Right lung (tissue), 5 donors: ENCODE measurements around the gene ZNF526. TPM values are rescaled to one million over a fixed set of nuclear protein-coding genes. Genes with fewer than 3 reads are reported as not detected.

ENCODE experiments used
- DNase-seq, 2 donors: peaks; one replicate each; pipeline ENCODE4 v3.0.0-alpha.2; 2013
- polyA plus RNA-seq, 5 donors: library from polyadenylated mRNA; unstranded; fragments of 120-200 nt; gene quantifications; one replicate each; pipeline versions ENCODE4 v1.2.1 to v1.2.3, GENCODE V29; 2013; ENCODE audit warnings: inconsistent platforms in 1 of 5, low replicate concordance in 1 of 5; ENCODE audit not compliant: insufficient read length in 5 of 5, insufficient read depth in 1 of 5

The ZNF526 gene
- polyA plus RNA-seq, 5 donors = 6.7 to 10.7 (median 8.5) TPM

GRCh38 chr19:42244347-42245220 is 24.5 kb downstream of the ZNF526 start:
- DNase-seq = peak; percentile 92 to 93

DNA sequence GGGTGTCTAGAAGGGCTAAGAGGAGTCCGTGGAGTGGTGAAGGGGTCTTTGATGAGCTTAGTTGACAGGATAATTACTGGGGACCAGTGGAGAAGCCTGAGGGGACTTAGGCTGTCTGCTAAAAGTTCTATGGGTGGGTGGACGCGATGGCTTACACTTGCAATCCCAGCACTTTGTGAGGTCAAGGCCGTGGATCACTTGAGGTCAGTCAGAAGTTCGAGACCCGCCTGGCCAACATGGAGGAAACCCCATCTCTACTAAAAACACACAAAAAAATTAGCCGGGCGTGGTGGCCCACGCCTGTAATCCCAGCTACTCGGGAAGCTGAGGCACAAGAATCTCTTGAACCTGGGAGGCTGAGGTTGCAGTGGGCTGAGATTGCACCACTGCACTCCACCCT is 25.1 kb downstream of the ZNF526 start:
- no peak for DNase-seq

DNA sequence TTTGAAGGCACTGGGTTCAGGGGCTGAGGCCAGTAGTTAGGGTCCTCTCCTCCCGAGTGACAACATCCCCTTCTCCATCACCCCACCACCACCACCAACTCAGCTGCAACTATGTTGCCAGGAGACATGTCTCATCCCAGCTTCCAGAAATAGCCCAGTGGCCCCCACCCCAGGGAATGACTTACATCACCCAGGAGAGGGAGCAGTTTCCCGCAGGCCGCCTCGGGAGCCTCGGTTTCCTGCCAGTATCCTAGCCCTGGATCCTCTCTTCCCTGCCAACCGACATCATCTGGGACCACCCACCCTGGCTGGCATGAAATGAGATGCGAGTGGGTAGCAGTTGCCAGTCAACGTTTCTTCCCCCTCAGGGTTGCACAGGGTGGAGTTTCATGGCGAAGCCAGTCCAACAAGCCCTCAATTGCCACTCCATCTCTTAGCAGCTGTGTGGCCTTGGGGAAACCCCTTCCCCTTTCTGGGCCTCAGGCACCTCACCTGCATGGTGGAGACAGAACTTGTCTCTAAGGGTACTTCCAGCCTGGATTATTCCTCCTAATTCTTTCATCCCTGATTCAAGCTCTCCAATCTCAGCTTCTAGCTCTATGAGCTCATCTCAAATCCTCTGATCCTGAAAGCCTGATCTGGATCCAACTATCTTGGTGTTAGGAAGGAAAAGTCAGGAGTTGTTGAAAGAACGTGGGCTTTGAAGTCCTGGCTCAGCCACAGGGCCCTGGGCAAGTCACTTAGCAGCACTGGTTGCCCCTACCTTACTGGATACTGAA is 26.2 kb downstream of the ZNF526 start:
- no peak for DNase-seq

- no peak for DNase-seq
Measured at GRCh38 chr19:42246922-42247639, 27.0 kb downstream of the ZNF526 start.

DNA sequence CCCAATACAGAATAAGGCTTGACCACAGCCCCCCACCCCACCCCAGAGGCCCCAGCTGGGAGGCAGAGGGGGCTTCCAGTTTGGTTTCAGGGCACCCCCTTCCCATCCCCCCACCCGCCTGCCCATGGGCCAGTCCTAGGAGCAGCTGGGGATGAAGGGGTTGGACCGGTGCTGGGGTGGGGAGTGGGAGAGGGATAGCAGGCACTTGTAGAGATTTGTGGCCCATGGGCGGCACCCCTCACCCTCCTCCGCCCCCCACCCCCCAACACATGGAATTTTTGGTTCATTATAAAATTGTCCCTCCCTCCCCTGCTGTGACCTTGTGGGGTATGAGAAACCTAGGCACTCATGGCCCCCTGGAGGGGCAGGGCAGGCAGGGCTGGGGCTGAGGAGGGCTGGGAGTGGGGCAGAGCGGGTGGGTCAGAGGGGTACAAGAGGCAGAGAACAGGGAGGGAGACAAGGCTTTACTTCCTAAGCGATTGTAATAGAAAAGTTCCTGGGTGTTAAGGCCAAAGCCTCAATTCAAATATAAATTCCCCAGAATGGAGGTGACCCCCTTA is 27.6 kb downstream of the ZNF526 start:
- no peak for DNase-seq

GRCh38 chr19:42248270-42249148 is 28.4 kb downstream of the ZNF526 start:
- no peak for DNase-seq

GRCh38 chr19:42249149-42249750 is 29.1 kb downstream of the ZNF526 start:
- no peak for DNase-seq

DNA sequence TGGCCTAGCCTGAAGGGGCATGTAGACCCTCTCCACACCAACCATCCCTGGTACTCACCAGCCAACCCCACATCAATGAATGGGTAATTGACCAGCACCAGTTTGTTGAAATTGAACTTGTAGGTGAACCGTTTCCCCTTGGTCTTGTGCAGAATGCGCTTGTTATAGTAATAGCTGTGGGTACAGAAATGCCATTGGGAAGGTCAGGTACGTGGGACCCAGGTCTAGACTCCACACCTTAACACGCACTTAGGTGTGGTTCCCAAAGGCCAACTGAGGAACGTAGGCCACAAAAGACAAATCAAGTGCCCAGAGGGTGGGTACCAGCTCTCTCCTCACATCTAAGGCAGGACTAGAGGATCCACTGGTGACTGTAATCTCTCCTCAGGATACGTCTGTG is 29.7 kb downstream of the ZNF526 start:
- no peak for DNase-seq

GRCh38 chr19:42250183-42250665 is 30.1 kb downstream of the ZNF526 start:
- no peak for DNase-seq

GRCh38 chr19:42250666-42251531 is 30.8 kb downstream of the ZNF526 start:
- no peak for DNase-seq

GRCh38 chr19:42251572-42252358 is 31.7 kb downstream of the ZNF526 start:
- no peak for DNase-seq

- DNase-seq = peak in 1 of 2 donors; percentile 69
Measured at GRCh38 chr19:42252365-42253244, 32.5 kb downstream of the ZNF526 start.

GRCh38 chr19:42253245-42254088 is 33.4 kb downstream of the ZNF526 start:
- DNase-seq = peak in 1 of 2 donors; percentile 66

DNA sequence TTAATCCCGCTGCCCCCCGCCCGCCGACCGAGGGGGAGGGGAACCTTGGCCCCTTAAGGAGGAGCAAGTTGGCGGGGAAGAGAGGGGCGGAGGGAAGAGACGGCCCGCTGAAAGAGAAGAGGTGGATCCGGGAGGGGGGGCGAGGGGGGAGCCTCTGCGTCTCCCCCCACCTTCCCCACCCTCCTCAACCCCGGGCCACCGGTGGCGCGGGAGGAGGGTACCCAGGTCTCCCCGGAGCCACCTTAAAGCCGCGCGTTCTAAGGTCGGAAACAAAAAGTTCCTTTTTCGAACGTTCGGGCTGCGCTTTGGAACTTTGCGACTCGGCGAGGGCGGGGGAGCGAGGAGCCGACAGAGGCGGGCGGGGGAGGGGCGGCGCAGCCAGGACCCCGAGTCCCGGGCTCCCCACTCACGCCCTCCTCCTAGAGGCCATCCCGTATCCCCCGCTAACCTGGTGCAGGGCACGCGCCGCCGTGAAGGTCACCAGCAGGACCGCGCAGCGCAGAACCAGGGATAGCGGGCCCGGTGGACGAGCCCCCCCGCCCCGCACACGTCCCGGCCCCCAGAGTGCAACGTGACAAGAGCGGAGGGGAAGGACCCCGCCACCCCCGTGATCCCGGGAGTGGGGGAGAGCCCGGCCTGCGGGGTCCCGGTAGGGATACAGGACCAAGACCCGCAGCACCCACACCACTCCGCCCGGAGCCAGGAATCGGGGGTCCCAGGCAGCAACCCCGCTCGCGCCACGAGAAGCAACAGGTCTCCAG is 34.2 kb downstream of the ZNF526 start:
- DNase-seq = peak; percentile 84
